GM10248 (cell line): ENCODE results near the gene LYPD4.
"Not testable (repeated sequence)": the region's sequence is repeated elsewhere in the genome, so short reads cannot be mapped to it uniquely, and the experiment has no call there.

Experiments used
- CTCF ChIA-PET: fragments of 300-600 bp; sonication (Branson Sonifier 250); formaldehyde crosslinking; extraction: SDS; loops from one replicate; lab custom pipeline; 2021; ENCODE audit warnings: antibody characterized with exemption; lab: Yijun Ruan, JAX
- POLR2A ChIA-PET: fragments of 350-650 bp; sonication (Branson Sonifier 250); formaldehyde crosslinking; extraction: SDS; loops from one replicate; lab custom pipeline; 2020; ENCODE audit warnings: antibody characterized with exemption; lab: Yijun Ruan, JAX
- DNase-seq: peaks from one replicate; pipeline ENCODE4 v3.0.0; 2012; ENCODE audit errors: extremely low spot score
- CTCF ChIP-seq: IDR thresholded peaks from 2 replicates; pipeline ENCODE4 v1.5.1; 2012; ENCODE audit warnings: mild to moderate bottlenecking, low read depth; ENCODE audit errors: extremely low read depth, missing control alignments, control extremely low read depth

The LYPD4 gene

GRCh38 chr19:41793414-41793727 lies 51.1 kb downstream of the LYPD4 start:
- no peak for DNase-seq
- CTCF ChIA-PET: interaction anchor here (0.7 to 6.0 kb wide), 12 partner anchors 8 to 366 kb away, joined by 3 to 153 read pairs (median 10); partner anchors contain the start of gene RPS19
- no peak for TF ChIP-seq CTCF
- POLR2A ChIA-PET: no interaction called here

- TF ChIP-seq CTCF: peak; percentile 73
- DNase-seq: peak; percentile 49
- CTCF ChIA-PET: interaction anchor here (0.9 to 6.0 kb wide), 15 partner anchors 9 to 366 kb away, joined by 3 to 153 read pairs (median 7); partner anchors contain the start of gene RPS19
- POLR2A ChIA-PET: no interaction called here
These were observed 51.7 kb downstream of the LYPD4 start for GRCh38 chr19:41792513-41793413.

GRCh38 chr19:41789053-41789452 lies 55.4 kb downstream of the LYPD4 start:
- DNase-seq, POLR2A ChIA-PET: not testable (repeated sequence)
- CTCF ChIA-PET: interaction anchor here (1.4 kb wide), 1 partner anchor 32 kb away, joined by 6 read pairs; no protein-coding TSS in a partner anchor

- DNase-seq, CTCF ChIA-PET, POLR2A ChIA-PET: not testable (repeated sequence)
These were observed 56.0 kb downstream of the LYPD4 start for GRCh38 chr19:41788518-41788917.
